ENCODE measurements around the gene SLC27A4.

- TF ChIP-seq GABPA (IDR thresholded peaks at IDR 0.05; ENCODE audit: low read depth) (no peak), REST (IDR thresholded peaks at IDR 0.05; ENCODE audit: insufficient replicate concordance, low read depth) (no peak)
- TF ChIP-seq, protein P1, sequence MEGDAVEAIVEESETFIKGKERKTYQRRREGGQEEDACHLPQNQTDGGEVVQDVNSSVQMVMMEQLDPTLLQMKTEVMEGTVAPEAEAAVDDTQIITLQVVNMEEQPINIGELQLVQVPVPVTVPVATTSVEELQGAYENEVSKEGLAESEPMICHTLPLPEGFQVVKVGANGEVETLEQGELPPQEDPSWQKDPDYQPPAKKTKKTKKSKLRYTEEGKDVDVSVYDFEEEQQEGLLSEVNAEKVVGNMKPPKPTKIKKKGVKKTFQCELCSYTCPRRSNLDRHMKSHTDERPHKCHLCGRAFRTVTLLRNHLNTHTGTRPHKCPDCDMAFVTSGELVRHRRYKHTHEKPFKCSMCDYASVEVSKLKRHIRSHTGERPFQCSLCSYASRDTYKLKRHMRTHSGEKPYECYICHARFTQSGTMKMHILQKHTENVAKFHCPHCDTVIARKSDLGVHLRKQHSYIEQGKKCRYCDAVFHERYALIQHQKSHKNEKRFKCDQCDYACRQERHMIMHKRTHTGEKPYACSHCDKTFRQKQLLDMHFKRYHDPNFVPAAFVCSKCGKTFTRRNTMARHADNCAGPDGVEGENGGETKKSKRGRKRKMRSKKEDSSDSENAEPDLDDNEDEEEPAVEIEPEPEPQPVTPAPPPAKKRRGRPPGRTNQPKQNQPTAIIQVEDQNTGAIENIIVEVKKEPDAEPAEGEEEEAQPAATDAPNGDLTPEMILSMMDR (IDR thresholded peaks at IDR 0.05; ENCODE audit: insufficient read depth, low read length): no peak
These were observed 64.9 kb downstream of the SLC27A4 start for GRCh38 chr9:128405077-128405779.

Data from HL-60 (cell line).